NCI-H2107 (cell line): ENCODE results near the gene PIK3R3.

Experiments used
- DNase-seq: peaks from one replicate; lab custom pipeline; 2025; lab: John Stamatoyannopoulos, UW

Gene PIK3R3

DNA sequence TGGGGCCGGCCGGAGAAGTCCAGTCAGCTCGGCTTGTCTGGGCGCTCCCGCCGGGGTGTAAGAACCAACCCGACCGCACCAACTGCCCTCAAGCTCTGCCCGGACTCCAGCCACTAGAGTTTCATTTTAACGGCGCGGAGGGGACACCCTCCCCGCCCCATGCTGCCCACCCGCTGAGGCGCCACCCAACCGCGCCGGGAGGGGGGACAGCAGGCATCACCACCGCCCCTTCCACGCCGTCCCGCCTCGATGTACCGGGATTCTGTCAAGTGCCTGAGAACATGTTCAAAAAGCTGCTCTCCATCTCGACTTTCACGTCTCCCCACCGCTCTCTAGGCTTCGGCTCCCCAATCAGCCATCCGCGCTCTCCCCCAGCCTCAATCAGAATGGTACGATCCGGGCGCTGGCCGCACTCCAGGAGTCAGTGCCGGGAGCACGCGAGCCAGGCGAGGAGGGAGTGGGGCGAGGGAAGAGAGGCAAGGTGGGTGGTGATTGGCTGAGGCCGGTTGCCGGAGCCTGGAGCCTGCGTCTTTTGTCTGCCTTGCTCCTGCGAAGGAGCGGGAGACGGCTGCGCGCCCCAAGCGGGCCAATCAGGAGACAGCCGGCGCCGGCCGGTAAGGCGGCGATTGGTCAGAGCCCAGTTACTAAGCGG, at the start of gene PIK3R3:
PIK3R3 (minus strand) TSS at position 101 of the 652 bp plus-strand sequence. CDS start 677 bp downstream, outside the sequence.
- peak; percentile 99 for DNase-seq

DNA sequence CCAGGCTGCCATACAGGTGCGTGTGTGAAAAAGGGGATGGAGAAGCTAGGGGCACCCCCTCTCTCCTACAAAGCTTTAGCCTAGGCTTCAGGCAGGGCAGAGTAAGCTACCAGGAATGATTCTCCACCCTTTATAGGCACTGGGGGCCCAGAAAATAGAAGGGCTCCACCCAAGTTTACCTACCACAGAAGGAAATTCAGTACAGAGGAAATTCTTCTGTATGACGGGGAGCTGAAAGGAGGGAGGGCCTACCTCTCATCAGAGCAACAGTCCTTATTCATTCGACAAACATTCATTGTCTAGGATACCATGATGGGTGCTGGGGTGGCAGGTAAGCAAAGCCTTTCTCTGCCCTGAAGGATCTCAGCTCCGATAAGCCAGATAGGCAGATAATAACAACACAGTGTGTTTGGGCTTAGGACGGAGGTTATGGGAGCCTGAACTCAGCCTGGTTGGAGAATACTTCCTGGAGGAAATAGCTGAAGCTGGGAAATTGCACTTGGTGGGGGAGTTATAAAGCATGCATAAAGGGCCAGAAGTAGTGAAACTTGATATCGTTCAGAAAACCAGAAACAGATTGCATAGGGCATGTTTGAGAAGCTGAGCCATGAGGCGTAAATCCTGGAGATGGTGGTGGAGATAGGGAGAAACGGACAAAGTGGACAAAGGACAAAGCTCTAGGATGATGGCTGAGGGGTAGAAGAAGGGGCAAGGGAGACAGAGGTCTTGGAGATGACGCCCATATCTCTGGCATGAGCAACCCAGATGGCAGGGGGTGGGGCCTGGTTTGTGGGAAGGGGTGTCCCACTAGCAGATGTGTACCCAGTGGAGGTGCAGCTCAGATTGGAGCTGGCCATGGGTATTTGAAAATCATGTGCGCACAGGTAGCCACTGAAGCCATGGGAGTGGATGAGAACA, 49.2 kb upstream of the PIK3R3 start:
- no peak for DNase-seq

- DNase-seq, result peak; percentile 71
These were observed 47.7 kb upstream of the PIK3R3 start for GRCh38 chr1:46180082-46180616.

GRCh38 chr1:46179138-46180081, 47.0 kb upstream of the PIK3R3 start:
- DNase-seq, result peak; percentile 90

DNA sequence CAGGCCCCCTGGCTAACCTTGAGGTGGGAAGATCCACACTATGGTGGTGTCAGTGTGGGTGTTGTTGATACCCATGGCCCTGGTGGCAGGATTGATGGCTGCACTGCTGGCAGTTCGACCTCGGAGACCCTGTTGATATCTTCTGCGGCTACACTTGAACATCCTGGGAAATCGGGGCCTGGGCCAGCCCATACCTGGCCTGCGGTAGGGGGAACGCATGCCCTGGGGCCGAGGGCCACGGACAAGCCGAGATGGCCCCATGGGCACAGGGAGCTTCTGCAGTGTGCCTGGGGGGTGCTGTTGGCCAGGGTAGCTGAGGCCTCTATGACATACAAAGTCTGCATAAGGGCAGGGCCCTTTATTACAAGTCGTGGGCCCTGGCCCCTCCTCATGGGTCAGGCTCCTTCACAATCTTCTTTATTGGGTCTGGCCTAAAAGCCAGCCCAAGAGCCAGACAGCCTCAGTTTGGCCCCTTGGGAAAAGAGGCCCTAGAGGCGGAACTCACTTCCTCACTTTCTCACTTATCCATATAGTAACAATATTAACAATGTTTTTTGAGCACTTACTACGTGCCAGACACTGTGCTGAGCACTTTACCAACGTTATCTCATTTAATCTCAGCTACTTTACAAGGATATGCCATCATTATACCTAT, 43.9 kb upstream of the PIK3R3 start, which contains the start of gene P3R3URF:
P3R3URF (minus strand) TSS at position 278 of the 655 bp plus-strand sequence; CDS start at position 261, 17 bp downstream.
- DNase-seq, result no peak

DNA sequence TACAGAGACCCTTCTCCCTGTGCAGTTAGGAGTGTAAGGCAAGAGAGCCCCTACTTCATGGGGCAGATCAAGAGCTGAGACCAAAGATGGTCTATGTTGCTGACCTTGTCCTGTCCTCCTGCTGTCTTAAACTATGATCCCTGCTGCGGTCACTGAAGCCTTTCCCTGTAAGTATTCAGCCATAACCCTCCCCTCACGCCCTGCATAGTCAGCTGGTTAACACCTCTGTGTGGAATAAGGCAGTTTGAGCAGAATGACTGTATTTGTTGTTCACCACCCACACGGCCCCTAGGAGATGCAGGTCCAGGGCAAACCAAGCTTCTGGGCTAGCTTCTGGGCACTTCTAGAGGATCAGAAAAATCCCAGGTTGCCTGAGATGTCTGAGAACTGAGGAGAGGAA, 42.8 kb upstream of the PIK3R3 start:
- DNase-seq, result no peak

DNA sequence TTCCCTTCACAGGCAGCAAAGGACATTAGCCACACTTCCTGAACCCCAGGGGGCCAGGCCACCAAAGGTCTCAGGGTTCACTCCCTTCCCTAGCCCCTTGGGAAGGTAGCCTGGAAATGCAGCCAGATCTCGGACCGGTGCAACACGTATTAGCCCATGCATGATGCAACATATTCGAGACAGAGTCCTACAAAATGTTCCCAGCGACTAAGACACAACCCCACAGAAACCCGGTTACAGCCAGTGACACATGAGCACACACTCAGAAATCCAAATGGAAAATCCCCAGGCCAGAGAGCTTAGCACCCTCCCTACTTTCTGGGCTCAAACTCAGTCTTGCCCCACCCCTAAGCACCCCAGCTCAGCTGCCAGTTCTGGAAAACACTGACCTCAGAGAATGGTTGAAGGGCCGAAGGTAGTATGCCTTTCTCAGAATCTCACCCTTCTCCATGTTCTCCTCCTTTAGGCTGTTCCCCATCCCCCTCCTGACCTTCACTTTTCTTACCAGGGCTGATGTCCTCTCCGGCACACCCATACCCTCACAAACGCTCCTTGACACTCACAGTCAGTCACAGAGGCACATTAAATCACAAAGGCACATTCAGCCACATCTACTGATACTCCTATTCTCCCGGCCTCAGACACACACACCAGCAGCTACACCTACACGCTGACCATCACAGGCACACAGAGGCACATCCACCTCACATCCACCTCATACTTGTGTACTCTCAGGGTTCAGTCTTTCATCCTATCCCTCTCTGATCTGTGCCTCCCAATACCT, 42.2 kb upstream of the PIK3R3 start, which contains the start of gene TSPAN1:
TSPAN1 (plus strand) TSS at position 640 of the 784 bp plus-strand sequence. CDS start 6,021 bp downstream, outside the sequence.
- DNase-seq, result peak; percentile 59

DNA sequence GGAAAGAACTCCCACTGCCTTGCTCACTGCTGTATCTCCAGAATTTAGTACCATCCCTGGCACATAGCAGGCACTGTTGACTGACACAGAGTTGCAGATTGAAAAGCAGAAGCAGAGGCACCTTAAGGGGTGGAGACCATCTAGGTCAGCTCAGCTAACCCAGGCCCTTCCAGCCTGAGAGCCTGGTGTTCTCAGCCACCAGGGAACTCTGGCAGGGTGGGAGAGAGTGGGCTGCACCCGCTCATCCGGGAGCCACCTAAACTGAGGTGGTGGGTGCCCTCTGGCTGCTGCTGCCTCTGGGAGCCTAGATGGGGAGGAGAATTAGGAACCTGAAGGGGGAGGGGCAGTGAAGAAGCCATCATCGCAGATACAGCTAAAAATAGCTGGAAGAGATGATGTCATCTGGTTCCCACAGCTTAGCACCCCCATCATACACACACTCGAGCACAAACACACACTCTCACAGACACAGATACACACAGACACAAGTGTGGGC, 41.0 kb upstream of the PIK3R3 start:
- peak; percentile 36 for DNase-seq

DNA sequence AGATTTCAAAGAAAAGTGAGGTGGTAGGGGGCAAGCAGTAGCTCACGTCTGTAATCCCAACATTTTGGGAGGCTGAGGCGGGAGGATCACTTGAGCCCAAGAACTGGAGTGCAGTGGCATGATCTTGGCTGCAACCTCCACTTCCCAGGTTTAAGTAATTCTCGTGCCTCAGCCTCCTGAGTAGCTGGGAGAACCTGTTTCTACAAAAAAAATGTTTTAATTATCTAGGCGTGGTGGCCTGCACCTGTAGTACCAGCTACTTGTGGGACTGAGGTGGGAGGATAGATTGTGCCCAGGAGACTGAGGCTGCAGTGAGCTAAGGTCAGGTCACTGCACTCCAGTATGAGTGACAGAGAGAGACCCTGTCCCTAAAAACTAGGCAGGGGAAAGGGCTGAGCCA, 39.9 kb upstream of the PIK3R3 start:
- DNase-seq, result no peak

GRCh38 chr1:46171871-46172270, 39.4 kb upstream of the PIK3R3 start:
- no peak for DNase-seq

- no peak for DNase-seq
These were observed 38.9 kb upstream of the PIK3R3 start for GRCh38 chr1:46171351-46171750.

DNA sequence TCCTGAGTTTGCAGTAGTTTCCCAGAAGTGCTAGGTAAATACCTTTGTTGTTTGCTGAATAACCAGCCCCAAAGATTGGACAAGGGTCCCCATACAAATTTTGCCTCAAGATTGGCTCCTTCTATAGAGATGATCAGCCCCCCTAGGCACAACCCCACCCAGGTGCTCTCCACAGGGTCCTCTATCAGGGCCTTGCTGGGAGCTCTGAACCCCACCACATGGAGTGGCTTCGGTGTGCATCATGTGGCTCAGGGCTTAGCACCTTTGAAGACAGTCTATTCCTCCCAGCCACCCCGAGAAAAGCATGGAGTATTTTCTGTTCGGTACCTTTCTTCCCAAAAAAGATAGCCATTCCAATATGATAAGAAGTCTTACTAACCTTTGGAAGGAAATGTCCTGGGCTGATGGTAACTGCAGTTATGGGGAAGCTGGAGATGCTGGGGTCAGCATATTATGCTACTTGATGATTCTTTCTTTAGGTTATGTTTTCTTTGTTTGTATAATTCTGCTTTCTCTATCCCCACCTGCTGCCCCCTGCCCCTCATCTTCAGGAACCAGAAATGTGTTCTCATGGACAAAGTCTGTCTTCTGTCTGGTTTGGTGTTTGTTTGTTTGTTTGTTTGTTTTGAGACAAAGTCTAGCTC, 37.5 kb upstream of the PIK3R3 start:
- no peak for DNase-seq

DNA sequence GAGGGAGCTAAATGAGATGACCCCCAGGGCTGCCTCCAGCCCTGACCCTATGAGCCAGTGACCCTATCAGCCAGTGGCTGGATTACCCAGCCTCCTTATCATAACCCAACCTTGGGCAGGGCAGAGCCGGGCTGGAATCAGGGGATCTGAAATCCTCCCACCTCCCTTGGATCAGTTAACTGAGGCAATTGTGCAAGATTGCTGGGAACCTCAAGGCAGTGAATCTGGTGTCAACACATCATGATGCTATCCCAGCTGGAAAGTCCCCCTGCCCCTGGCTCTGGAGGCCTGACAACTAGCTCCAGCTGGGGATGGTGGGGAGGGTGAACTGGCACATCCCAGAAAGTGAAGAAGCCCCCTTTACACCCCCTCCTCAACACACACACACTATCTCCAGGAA, 36.0 kb upstream of the PIK3R3 start:
- DNase-seq, result no peak

- DNase-seq, result no peak
These were observed 34.4 kb upstream of the PIK3R3 start for GRCh38 chr1:46166521-46167462.

DNA sequence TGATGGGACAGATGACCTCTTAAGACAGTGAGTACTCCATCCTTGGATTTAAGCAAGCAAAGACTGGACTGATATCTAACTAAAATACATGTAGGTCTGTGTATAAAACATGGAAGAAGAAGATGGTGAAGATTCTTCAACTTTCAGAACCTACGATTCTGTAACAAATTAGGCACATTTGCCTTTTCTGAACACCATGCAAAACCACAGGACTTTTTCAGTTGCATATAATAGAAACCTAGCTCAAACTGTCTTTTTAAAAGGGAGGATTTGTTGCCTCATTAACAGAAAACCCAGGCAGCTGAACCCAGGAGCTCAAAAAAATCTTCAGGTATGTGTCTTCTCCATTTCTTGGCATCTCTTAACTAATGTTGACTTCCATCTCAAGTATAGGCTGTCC, 27.8 kb upstream of the PIK3R3 start:
- no peak for DNase-seq

GRCh38 chr1:46159516-46159915, 27.1 kb upstream of the PIK3R3 start:
- no peak for DNase-seq

DNA sequence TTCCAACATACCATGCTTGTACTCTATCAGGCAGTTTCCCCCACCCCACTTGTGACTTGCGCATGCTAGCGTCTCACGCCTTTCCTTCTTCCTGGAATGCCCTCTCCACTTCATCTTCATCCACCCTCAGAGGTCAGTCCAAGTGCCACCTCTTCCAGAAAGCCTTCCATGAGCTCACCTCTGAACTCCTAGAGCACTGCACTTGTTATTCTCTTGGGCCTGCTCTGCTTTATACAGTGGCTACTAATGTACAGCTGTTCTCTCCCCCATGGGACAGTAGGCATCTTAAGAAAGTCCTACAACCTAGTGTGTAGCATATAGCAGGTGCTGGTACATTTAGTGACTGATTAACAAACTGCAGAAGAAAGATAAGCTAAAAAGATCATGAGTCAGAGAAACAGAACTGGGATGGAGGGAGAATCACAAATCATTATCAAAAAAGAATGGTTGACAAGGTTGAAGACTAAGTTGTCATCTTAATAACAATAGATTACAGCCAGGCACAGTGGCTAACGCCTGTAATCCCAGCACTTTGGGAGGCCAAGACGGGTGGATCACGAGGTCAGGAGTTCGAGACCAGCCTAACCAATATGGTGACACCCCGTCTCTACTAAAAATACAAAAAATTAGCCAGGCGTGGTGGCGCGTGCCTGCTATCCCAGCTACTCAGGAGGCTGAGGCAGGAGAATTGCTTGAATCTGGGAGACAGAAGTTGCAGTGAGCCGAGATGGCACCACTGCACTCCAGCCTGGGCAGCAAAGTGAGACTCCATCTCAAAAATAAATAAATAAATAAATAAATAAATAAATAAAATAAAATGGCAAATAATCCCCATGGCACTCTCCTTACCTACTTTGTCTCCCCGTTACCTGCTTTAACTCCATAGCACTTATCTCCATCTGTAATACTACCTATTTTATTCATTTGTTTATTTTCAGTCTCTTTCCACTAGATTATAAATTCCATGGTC, 26.2 kb upstream of the PIK3R3 start:
- no peak for DNase-seq
